Uterus (tissue), 4 donors: Measurements from ENCODE around the gene NADK. TPM values are rescaled to one million over a fixed set of nuclear protein-coding genes. Genes with fewer than 3 reads are reported as not detected.
"Not testable (repeated sequence)": the region's sequence is repeated elsewhere in the genome, so short reads cannot be mapped to it uniquely, and the experiment has no call there.

Source experiments
- DNase-seq, 2 donors: peaks; one replicate each; pipeline ENCODE4 v3.0.0-alpha.2; 2019 to 2020
- H3K27ac ChIP-seq, 2 donors: fragments of 200-600 bp; sonication (generic); 1 replicate in 1 of 2; 2 replicates in 1 of 2; pipeline ENCODE4 v1.5.1; 2016 to 2018
- H3K27me3 ChIP-seq, 2 donors: fragments of 200-600 bp; sonication (generic); one replicate each; pipeline ENCODE4 v1.5.1; 2018 to 2019; ENCODE audit warnings: control low read depth in 1 of 2
- H3K36me3 ChIP-seq, 2 donors: fragments of 200-600 bp; sonication (generic); one replicate each; pipeline ENCODE4 v1.5.1; 2019; ENCODE audit warnings: control low read depth in 1 of 2
- H3K4me1 ChIP-seq, 2 donors: fragments of 200-600 bp; sonication (generic); one replicate each; pipeline ENCODE4 v1.5.1; 2018 to 2019; ENCODE audit warnings: control low read depth in 1 of 2
- H3K4me3 ChIP-seq, 2 donors: fragments of 200-600 bp; sonication (generic); 1 replicate in 1 of 2; 2 replicates in 1 of 2; pipeline ENCODE4 v1.5.1; 2018 to 2019; ENCODE audit warnings: mild to moderate bottlenecking in 1 of 2
- H3K9me3 ChIP-seq, 2 donors: fragments of 200-600 bp; sonication (generic); one replicate each; pipeline ENCODE4 v1.5.1; 2019; ENCODE audit warnings: control low read depth in 1 of 2
- CTCF ChIP-seq, 4 experiments: fragments of 200-600 bp in 2 of 4; fragments of 450-650 bp in 2 of 4; sonication (generic) in 2 of 4; IDR thresholded peaks; one replicate each; pipeline ENCODE4 v1.5.1; 2016 to 2019; ENCODE audit warnings: antibody characterized with exemption in 4 of 4, mild to moderate bottlenecking in 2 of 4, moderate library complexity in 1 of 4
- POLR2A ChIP-seq, 2 donors: fragments of 450-650 bp; IDR thresholded peaks; one replicate each; pipeline ENCODE4 v1.6.1; 2016; ENCODE audit warnings: antibody characterized with exemption in 2 of 2, mild to moderate bottlenecking in 1 of 2, moderate library complexity in 1 of 2
- intact Hi-C: fragments of 100-400 bp; cut with DNase I; formaldehyde crosslinking; loops from one replicate; pipeline ENCODE4 v1.15.1; 2023; ENCODE audit warnings: low total_unique reads
- total RNA-seq, 4 donors: library from RNA; depleted of rRNA in 3 of 4; stranded (reverse); fragments of >200 nt in 3 of 4; gene quantifications; one replicate each; pipeline versions ENCODE4 v1.1.0 to v1.2.4, GENCODE V29; 2014 to 2023
- donor health status: DM: yes; HTN: yes; CAD: no.

The NADK gene
- total RNA-seq, 4 donors from 2014 or later: 40.1 to 76.9 (median 51.8) TPM

DNA sequence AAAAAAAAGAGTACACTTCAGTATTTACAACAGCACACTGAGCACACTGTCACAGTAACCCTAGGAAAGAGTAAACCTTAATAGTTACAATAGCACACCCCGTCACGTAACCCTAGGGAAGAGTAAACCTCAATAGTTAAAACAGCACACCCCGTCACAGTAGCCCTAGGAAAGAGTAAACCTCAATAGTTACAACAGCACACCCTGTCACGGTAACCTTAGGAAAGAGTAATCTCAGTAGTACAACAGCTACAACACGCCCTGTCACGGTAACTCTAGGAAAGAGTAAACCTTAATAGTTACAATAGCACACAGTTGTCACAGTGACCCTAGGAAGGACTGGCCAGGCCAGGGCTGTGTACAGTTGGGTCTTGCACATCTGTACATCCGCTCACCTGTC lies 57.1 kb downstream of the NADK start:
- Histone ChIP-seq H3K9me3 (no peaks in the 10 kb centered on the region), H3K36me3 (no peaks in the 10 kb centered on the region), H3K27ac (no peak overlapping the region), H3K27me3 (no peaks in the 10 kb centered on the region), H3K4me1 (no peaks in the 10 kb centered on the region), H3K4me3 (no peak overlapping the region)
- no peak for DNase-seq
- TF ChIP-seq CTCF (IDR thresholded peaks at IDR 0.05) (no peak), POLR2A (IDR thresholded peaks at IDR 0.05) (no peak)
- intact Hi-C loops: no loop called here

- H3K4me1 ChIP-seq, H3K27me3 ChIP-seq, intact Hi-C loops, H3K36me3 ChIP-seq, H3K27ac ChIP-seq, H3K4me3 ChIP-seq, H3K9me3 ChIP-seq: not testable (repeated sequence)
- peak in 1 of 2 donors; percentile 3 for DNase-seq
These were observed 63.0 kb downstream of the NADK start for GRCh38 chr1:1715109-1715883.

- H3K36me3 ChIP-seq, H3K27ac ChIP-seq, H3K27me3 ChIP-seq, H3K9me3 ChIP-seq, H3K4me3 ChIP-seq, intact Hi-C loops, H3K4me1 ChIP-seq, DNase-seq: not testable (repeated sequence)
These were observed 70.4 kb downstream of the NADK start for GRCh38 chr1:1707897-1708296.

DNA sequence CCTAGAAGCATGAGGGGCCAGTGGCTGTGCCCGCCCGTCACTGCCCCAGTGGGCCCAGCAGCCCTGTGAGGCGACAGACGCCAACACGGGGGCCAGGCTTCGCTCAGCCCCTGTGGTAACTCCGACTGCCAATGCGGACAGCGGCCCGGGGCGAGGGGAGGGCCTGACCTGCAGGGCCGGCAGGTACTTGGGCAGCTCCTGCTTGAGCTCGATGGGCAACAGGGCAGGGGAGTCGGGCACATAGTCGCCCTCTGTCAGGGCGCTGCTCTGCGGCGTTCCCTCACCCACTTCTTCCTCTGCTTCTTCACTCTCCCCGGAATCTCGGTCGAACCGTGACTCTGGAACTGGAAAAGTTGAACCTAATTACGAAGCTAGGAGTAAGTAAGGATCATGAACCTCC lies 71.0 kb downstream of the NADK start:
- H3K4me3 ChIP-seq, H3K27me3 ChIP-seq, intact Hi-C loops, H3K36me3 ChIP-seq, H3K4me1 ChIP-seq, H3K9me3 ChIP-seq, H3K27ac ChIP-seq: not testable (repeated sequence)
- DNase-seq: peak in 1 of 2 donors; percentile 6

- peak in 1 of 2 donors; percentile 5 for DNase-seq
- H3K27ac ChIP-seq, H3K4me3 ChIP-seq, H3K36me3 ChIP-seq, intact Hi-C loops, H3K4me1 ChIP-seq, H3K9me3 ChIP-seq, H3K27me3 ChIP-seq: not testable (repeated sequence)
These were observed 72.6 kb downstream of the NADK start for GRCh38 chr1:1705623-1706022.

- H3K27me3 ChIP-seq, H3K9me3 ChIP-seq, intact Hi-C loops, H3K4me3 ChIP-seq, H3K36me3 ChIP-seq, H3K4me1 ChIP-seq, H3K27ac ChIP-seq: not testable (repeated sequence)
- DNase-seq: peak; percentile 11 to 13
These were observed 73.8 kb downstream of the NADK start for GRCh38 chr1:1704284-1704957.

DNA sequence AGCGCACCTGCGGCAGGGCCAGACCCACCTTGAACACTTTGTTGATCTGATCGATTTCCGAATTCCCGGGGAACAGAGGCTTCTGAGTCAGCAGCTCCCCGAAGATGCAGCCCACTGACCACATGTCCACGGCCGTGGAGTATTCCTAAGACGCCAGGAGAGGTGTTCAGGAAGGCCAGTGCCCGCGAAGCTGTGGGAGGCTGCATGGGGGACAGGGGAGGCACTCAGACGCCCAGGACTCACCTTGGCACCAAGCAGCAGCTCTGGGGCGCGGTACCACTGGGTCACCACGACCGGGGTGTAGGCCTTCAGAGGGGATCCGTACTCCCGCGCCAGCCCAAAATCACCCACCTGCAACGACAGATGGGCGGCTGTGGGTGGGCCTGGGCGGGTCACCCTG lies 74.5 kb downstream of the NADK start:
- Histone ChIP-seq H3K4me3 (no peak overlapping the region), H3K4me1 (no peaks in the 10 kb centered on the region), H3K9me3 (no peaks in the 10 kb centered on the region), H3K27ac (no peak overlapping the region), H3K27me3 (no peaks in the 10 kb centered on the region), H3K36me3 (no peaks in the 10 kb centered on the region)
- intact Hi-C loops: no loop called here
- TF ChIP-seq POLR2A (IDR thresholded peaks at IDR 0.05) (no peak), CTCF (IDR thresholded peaks at IDR 0.05) (no peak)
- DNase-seq: peak; percentile 13

- H3K27me3 ChIP-seq, H3K36me3 ChIP-seq, H3K4me1 ChIP-seq, intact Hi-C loops, DNase-seq, H3K9me3 ChIP-seq, H3K4me3 ChIP-seq, H3K27ac ChIP-seq: not testable (repeated sequence)
These were observed 75.8 kb downstream of the NADK start for GRCh38 chr1:1702506-1702905.

Other genes with a start within 250 kb of the NADK start
- 10 to 100 TPM in 1 of 4 donors, 1 to 10 TPM in 1, not detected in 2; 9.4 to 16.3 TPM for gene TMEM240, start 237.8 kb downstream of the NADK start, total RNA-seq
- gene SSU72, start 203.6 kb downstream of the NADK start, total RNA-seq: 100 to 1,000 TPM in 2 of 4 donors, 10 to 100 TPM in 2; 44.0 to 273 (median 78.4) TPM
- gene FNDC10, start 178.3 kb downstream of the NADK start, total RNA-seq: under 1 TPM in 2 of 4 donors, not detected in 2; 0.40 to 0.48 TPM
- 10 to 100 TPM; 43.0 to 78.2 (median 57.6) TPM for gene MIB2, start 163.0 kb downstream of the NADK start, total RNA-seq
- 10 to 100 TPM; 10.0 to 97.3 (median 43.7) TPM for gene MMP23B, start 146.3 kb downstream of the NADK start, total RNA-seq
- gene CDK11B, start 119.5 kb downstream of the NADK start, total RNA-seq: 10 to 100 TPM in 2 of 4 donors, 1 to 10 TPM in 2; 6.8 to 28.5 (median 11.8) TPM
- gene SLC35E2B, start 85.7 kb downstream of the NADK start, total RNA-seq: 10 to 100 TPM; 19.1 to 59.2 (median 52.5) TPM
- 10 to 100 TPM in 2 of 4 donors, 1 to 10 TPM in 2; 1.8 to 60.0 (median 7.5) TPM for gene CDK11A, start 54.1 kb downstream of the NADK start, total RNA-seq
- 100 to 1,000 TPM in 2 of 4 donors, 10 to 100 TPM in 2; 50.2 to 320 (median 104) TPM for gene GNB1, start 112.6 kb upstream of the NADK start, total RNA-seq
- under 1 TPM in 1 of 4 donors, not detected in 3; 0.58 TPM for gene CALML6, start 136.8 kb upstream of the NADK start, total RNA-seq
- 1 to 10 TPM in 1 of 4 donors, not detected in 3; 1.7 TPM for gene TMEM52, start 140.8 kb upstream of the NADK start, total RNA-seq
- 1 to 10 TPM in 1 of 4 donors, under 1 TPM in 1, not detected in 2; 0.64 to 1.0 TPM for gene CFAP74, start 225.3 kb upstream of the NADK start, total RNA-seq
- gene GABRD, start 240.9 kb upstream of the NADK start, total RNA-seq: under 1 TPM in 1 of 4 donors, not detected in 3; 0.83 TPM